Chondrocyte (in vitro differentiated cells): ENCODE measurements around the gene RHOT1. TPM values are rescaled to one million over a fixed set of nuclear protein-coding genes. Genes with fewer than 3 reads are reported as not detected.
"Not testable (repeated sequence)": the region's sequence is repeated elsewhere in the genome, so short reads cannot be mapped to it uniquely, and the experiment has no call there.

Source experiments
- DNase-seq: peaks from one replicate; pipeline ENCODE4 v3.0.0; 2021; ENCODE audit warnings: mixed read lengths, low spot score
- H3K27ac Mint-ChIP-seq: one replicate; pipeline ENCODE4 v1.8.0; 2021; ENCODE audit warnings: mild to moderate bottlenecking, moderate library complexity, mixed read lengths; ENCODE audit not compliant: unreplicated experiment
- H3K27me3 Mint-ChIP-seq: 2 replicates; pipeline ENCODE4 v1.8.0; 2021; ENCODE audit warnings: low read depth, mixed read lengths
- H3K36me3 Mint-ChIP-seq: 2 replicates; pipeline ENCODE4 v1.8.0; 2021; ENCODE audit warnings: low read depth, mixed read lengths
- H3K4me1 Mint-ChIP-seq: 2 replicates; pipeline ENCODE4 v1.8.0; 2021; ENCODE audit warnings: low read depth, mild to moderate bottlenecking, mixed read lengths
- H3K4me3 Mint-ChIP-seq: one replicate; pipeline ENCODE4 v1.8.0; 2021; ENCODE audit warnings: mild to moderate bottlenecking, moderate library complexity, mixed read lengths; ENCODE audit not compliant: unreplicated experiment
- H3K9me3 Mint-ChIP-seq: 2 replicates; pipeline ENCODE4 v1.8.0; 2021; ENCODE audit warnings: low read depth, mixed read lengths
- CTCF ChIP-seq: fragments of 200-600 bp; sonication (generic); IDR thresholded peaks from 2 replicates; pipeline ENCODE4 v1.5.0; 2021; ENCODE audit warnings: antibody characterized with exemption, mild to moderate bottlenecking, moderate library complexity
- total RNA-seq: library from RNA; stranded (reverse); gene quantifications from 3 replicates; pipeline ENCODE4 v1.2.1, GENCODE V29; 2021

RHOT1 gene
- total RNA-seq, 1 donor from 2014 or later = 27.0 TPM

- TF ChIP-seq CTCF = no peak
- no peak for DNase-seq
- peaks cover 5% of the 10 kb centered on the region for H3K27me3 Mint-ChIP-seq
- peaks cover 9% of the 10 kb centered on the region for H3K4me1 Mint-ChIP-seq
- no peak overlapping the region for H3K27ac Mint-ChIP-seq
- H3K9me3 Mint-ChIP-seq = no peaks in the 10 kb centered on the region
- no peak overlapping the region for H3K4me3 Mint-ChIP-seq
- no peaks in the 10 kb centered on the region for H3K36me3 Mint-ChIP-seq
Observed at GRCh38 chr17:32102646-32103186, 39.6 kb upstream of the RHOT1 start.

GRCh38 chr17:32103476-32104113, 38.7 kb upstream of the RHOT1 start:
- Mint-ChIP-seq H3K9me3 (no peaks in the 10 kb centered on the region), H3K36me3 (no peaks in the 10 kb centered on the region), H3K27ac (no peak overlapping the region), H3K4me3 (no peak overlapping the region), H3K4me1 (peaks cover 9% of the 10 kb centered on the region), H3K27me3 (peaks cover 3% of the 10 kb centered on the region)
- TF ChIP-seq CTCF = no peak
- no peak for DNase-seq

GRCh38 chr17:32104158-32104557, 38.1 kb upstream of the RHOT1 start:
- no peak for DNase-seq
- TF ChIP-seq CTCF = no peak
- H3K27me3 Mint-ChIP-seq = no peaks in the 10 kb centered on the region
- H3K27ac Mint-ChIP-seq = no peak overlapping the region
- no peaks in the 10 kb centered on the region for H3K36me3 Mint-ChIP-seq
- no peak overlapping the region for H3K4me3 Mint-ChIP-seq
- no peaks in the 10 kb centered on the region for H3K9me3 Mint-ChIP-seq
- peaks cover 9% of the 10 kb centered on the region for H3K4me1 Mint-ChIP-seq

- H3K27me3 Mint-ChIP-seq, H3K9me3 Mint-ChIP-seq, H3K27ac Mint-ChIP-seq, DNase-seq, H3K36me3 Mint-ChIP-seq, H3K4me3 Mint-ChIP-seq: not testable (repeated sequence)
- peaks cover 18% of the 10 kb centered on the region for H3K4me1 Mint-ChIP-seq
Observed at GRCh38 chr17:32106471-32106981, 35.8 kb upstream of the RHOT1 start.

GRCh38 chr17:32107194-32107593, 35.1 kb upstream of the RHOT1 start:
- not testable (repeated sequence) for H3K4me3 Mint-ChIP-seq, H3K27me3 Mint-ChIP-seq, H3K9me3 Mint-ChIP-seq, H3K27ac Mint-ChIP-seq, H3K36me3 Mint-ChIP-seq, DNase-seq
- peaks cover 18% of the 10 kb centered on the region for H3K4me1 Mint-ChIP-seq

- H3K27me3 Mint-ChIP-seq = no peaks in the 10 kb centered on the region
- no peak for DNase-seq
- no peaks in the 10 kb centered on the region for H3K9me3 Mint-ChIP-seq
- no peak overlapping the region for H3K27ac Mint-ChIP-seq
- peaks cover 15% of the 10 kb centered on the region for H3K4me1 Mint-ChIP-seq
- no peaks in the 10 kb centered on the region for H3K36me3 Mint-ChIP-seq
- no peak overlapping the region for H3K4me3 Mint-ChIP-seq
- TF ChIP-seq CTCF = no peak
Observed at GRCh38 chr17:32110596-32110995, 31.7 kb upstream of the RHOT1 start.
